ENCODE data around the gene ANXA8.
"Not testable (repeated sequence)": the region's sequence is repeated elsewhere in the genome, so short reads cannot be mapped to it uniquely, and the experiment has no call there.

The ANXA8 gene, protein sequence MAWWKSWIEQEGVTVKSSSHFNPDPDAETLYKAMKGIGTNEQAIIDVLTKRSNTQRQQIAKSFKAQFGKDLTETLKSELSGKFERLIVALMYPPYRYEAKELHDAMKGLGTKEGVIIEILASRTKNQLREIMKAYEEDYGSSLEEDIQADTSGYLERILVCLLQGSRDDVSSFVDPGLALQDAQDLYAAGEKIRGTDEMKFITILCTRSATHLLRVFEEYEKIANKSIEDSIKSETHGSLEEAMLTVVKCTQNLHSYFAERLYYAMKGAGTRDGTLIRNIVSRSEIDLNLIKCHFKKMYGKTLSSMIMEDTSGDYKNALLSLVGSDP

DNA sequence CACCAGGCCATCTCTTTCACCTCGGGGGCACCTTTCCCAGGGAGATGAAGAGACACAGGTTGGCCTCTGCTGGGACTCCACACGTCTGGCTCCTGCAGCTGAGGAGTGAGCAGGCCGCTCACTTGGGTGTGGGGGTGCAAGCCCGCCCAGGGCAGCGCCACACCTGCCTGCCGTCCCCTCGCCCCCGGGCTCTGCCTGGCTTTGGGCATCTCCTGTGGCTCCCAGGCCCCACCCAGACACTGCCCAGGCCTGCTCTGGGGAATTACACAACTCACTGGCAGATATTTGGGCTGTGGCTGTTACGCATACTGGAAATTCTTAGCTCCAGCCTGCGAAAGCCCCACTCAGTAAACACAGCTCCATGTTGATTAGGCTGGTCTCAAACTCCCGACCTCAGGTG lies at the start of gene ANXA8:
ANXA8 (minus strand) TSS at position 193 of the 400 bp plus-strand sequence; CDS start at position 11, 182 bp downstream.
- not testable (repeated sequence) for DNase-seq (ENCODE audit: low read depth in 1 of 2, low spot score in 1 of 2)

DNA sequence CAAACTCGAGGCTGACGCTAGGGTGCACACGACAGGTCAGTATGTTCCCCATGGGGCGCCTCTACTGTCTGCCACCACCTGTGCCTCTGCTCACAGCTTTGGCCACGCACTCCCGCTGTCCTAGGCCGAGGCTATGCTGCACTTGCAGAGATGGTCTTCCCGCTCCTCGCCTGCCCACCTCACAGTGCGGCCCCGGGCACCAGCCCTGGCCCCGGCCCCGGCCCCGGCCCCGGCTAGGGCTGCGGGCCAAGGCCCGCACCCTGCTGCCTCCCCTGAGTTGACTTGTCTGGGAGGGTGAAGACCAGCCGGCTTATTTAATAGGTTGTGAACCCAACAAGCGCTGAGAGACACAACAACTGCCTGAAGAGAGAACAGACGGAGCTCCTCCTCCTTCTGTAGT lies 39.6 kb upstream of the ANXA8 start, which contains the start of gene AGAP9:
AGAP9 (minus strand) TSS at position 164 of the 400 bp plus-strand sequence; CDS start at position 52, 112 bp downstream.
- not testable (repeated sequence) for DNase-seq (ENCODE audit: low read depth in 1 of 2, low spot score in 1 of 2)

DNA sequence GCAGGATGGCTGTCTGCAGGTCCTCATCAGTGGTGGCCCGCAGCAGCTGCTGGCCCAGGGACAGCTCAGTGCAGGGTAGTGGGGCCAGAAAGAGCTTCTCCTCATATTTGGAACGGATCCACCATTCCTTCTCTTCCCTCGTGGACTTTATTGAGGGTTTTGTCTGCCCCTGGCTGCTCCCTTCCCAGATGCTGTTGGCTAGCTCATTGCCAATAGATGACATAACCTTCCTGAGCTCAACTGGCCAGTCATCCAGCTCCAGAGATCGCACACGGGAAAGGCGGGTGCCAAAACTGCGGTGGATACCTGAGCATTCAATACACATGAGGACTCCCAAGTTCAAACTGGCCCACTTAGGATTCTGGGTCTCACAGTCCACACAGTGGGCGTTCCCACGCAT lies 18.4 kb upstream of the ANXA8 start:
- not testable (repeated sequence) for DNase-seq (ENCODE audit: low read depth in 1 of 2, low spot score in 1 of 2)

DNA sequence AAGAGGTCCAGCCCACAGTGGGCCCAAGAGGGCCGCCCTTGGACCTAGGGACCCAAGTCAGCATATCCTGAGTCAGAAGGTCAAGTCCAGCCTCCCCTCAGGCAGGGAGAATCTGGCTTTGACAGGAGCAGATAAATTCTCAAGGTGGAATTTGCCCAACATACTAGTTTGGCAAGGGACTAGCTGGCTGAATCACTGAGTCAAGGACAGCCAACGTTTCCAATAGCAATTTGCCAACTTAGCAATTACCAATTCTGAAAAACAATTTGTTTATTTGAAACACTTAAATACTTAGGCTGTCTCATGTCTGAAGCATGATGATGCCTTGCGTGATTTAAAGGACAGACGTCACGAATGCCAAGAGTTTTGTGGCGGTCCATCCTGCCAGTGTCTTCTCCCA lies 10.3 kb upstream of the ANXA8 start:
- not testable (repeated sequence) for DNase-seq (ENCODE audit: low read depth in 1 of 2, low spot score in 1 of 2)

DNA sequence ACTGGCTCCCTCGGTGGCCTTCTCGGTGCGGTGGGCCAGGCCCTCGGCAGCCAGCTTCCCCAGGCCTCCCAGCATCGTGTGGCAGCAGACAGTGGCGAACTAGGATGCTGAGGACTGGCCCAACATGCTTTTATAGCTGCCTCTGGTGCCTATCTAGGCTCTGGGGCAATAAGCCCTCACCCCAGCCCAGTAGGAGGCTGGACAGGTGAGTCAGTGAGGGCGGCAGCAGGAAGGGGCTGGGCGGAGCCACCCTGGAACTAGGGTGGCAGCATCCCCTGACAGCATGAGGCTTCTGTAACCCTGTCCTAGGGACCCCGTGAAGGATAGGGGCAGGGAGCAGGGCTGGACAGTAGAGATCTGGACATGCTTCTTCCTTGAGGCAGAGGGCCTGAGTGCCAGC lies 7.7 kb upstream of the ANXA8 start, which contains the start of gene FAM25G:
FAM25G (minus strand) TSS at position 101 of the 400 bp plus-strand sequence; CDS start at position 75, 26 bp downstream.
- DNase-seq (ENCODE audit: low read depth in 1 of 2, low spot score in 1 of 2) = not testable (repeated sequence)

DNA sequence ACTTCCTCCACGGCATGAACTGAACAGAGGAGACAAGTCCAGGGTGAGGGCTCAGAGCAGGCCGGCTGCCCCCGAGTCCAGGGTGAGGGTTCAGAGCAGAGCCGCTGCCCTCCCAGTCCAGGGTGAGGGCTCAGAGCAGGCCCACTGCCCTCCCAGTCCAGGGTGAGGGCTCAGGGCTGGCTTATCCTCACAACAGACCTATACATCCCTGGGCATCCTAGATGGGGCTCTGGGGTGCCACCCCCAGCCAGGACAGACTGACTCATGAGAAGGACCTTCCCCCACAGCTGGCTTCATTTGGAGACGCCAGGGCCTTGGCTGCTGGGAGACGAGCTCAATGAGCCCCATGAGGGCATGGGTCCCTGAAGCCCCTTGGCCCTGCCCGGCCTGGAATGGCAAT lies 5.7 kb upstream of the ANXA8 start:
- not testable (repeated sequence) for DNase-seq (ENCODE audit: low read depth in 1 of 2, low spot score in 1 of 2)

DNA sequence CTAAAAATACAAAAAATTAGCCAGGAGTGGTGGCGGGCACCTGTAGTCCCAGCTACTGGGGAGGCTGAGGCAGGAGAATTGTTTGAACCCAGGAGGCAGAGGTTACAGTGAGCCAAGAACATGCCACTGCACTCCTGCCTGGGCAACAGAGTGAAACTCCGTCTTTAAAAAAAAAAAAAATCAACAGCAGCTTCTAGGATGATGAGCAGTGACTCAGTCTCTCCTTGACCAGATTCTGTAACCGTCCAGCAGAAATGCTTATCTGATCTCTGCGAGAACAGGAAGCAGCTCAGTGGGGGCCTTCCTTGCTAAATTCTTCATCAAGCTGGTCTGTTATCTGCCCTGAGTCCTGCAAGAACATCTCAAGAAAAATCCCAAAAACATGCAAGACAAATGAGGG lies 2.0 kb upstream of the ANXA8 start:
- DNase-seq (ENCODE audit: low read depth in 1 of 2, low spot score in 1 of 2) = not testable (repeated sequence)

DNA sequence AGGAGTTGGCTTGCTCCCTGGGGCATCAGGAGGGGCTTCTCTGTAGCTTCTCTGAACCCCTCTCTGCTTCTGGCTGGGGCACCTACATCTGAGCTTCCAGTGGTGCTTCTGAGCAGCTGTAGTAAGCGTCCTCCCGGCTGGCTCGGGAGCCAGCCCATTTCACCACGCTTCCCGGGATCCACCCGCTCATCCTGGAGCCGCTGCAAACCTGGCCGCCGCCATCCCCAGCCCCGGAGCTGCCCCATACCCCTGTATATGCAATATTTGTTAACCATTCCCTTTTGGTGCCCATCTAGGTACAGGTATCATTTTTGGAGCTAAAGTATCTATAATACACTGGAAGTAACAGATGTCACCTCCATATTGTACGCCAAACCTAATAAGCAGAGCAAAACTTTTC lies 871 bp upstream of the ANXA8 start:
- not testable (repeated sequence) for DNase-seq (ENCODE audit: low read depth in 1 of 2, low spot score in 1 of 2)

DNA sequence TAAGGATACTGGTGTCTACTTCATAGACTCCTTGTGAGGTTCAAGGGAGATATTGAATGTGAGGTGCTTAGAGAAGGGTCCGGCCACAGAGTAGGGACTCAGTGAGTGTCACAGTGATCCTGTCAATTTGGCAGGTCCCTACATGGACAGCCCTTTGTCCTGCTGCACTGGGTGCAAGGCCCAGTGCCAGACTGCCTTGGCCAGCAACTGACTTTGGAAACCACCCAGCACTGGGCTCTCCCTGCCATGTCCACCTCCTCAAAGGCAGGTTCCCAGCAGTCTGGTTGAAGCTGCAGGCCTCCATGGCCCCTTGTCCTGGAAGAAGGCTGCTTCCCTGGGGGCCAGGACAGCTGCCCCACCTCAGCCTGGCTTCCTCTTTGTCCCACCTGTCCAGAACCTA lies 1.5 kb downstream of the ANXA8 start:
- DNase-seq (ENCODE audit: low read depth in 1 of 2, low spot score in 1 of 2) = not testable (repeated sequence)

DNA sequence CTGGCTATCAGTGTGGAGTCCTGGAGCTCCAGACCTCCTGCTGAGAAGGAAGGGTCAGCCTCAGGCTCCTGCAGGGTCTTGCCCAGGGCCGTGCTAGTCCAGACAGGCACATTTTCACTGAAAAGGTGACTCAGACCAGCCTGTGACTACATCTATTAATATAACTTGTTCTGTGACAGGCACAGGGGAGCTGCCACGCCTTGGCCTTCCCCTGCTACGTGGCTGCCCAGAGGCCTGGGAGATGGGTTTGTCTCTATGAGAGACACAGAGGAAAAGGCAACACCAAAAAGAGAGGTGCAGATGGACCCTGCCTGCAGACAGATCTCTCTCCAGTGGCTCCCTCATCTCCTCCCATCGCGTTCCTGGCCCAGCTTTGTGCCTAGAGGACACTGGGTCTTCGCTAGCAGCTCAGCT lies 2.1 kb downstream of the ANXA8 start:
- DNase-seq (ENCODE audit: low read depth in 1 of 2, low spot score in 1 of 2) = not testable (repeated sequence)

DNA sequence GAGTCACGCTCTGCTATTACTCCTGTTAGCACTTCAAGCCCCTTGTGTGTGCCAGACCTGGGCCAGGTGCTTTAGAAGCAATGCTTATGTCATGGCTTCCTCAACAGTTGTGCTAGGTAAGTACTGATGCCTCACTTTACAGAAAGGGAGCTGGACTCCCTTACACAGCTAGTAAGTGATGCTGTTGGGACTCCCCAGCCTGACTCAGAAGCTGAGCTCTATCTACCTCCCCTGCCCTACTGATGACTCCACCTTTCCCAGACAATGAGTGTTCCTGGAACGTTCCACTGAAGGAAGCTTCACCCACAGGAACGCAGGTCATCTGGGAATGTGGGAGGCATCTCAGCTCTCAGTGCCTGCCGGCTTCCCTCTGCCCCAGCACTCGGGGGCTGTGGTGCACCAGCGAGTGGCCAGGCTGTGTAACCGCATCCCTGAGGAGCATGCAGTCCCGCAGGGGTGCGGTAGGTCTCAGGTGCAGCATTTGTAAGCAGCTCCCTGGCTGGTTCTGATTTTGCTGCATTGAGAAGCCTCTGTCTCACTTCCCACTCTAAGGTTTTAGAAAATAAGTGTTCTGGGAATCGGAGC lies 2.6 kb downstream of the ANXA8 start:
- not testable (repeated sequence) for DNase-seq (ENCODE audit: low read depth in 1 of 2, low spot score in 1 of 2)

DNA sequence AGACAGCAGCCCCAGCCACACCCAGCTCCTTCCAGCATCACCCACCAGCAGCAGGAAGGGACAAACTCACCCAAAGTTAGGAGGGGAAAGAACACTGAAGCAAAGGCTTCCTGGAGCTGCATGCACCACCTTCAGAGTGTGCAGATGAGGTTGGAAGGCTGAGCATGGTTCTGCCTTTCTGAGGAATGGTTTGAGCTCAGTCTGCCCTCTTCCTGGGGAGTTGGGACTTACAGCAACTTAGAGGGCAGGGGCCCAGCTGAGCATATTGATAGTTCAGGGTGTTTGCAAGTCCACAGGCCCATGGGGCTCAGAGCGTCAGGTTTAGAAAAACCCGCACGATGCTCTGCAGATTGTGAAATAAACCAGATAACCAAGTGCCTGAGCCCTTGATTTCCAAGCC lies 3.8 kb downstream of the ANXA8 start:
- DNase-seq (ENCODE audit: low read depth in 1 of 2, low spot score in 1 of 2) = not testable (repeated sequence)

DNA sequence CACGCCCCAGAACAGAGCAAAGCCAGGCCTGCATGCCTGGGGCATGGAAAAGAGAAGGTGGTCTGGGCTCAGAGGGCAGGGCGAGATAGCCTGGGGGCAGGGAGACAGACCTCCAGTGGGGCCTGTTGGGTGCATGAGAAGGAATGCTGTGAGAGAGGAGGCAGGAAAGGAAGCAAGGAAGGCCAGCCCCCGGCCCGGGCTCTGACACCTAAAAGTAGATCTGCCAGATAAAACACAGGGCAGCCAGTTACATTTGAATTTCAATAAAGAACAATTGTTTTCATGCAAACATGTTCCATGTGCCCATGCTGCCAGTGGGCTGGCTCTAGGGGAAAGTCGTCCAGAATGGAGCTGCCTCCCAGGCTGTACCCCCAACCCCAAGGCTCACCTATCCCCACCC lies 5.8 kb downstream of the ANXA8 start:
- not testable (repeated sequence) for DNase-seq (ENCODE audit: low read depth in 1 of 2, low spot score in 1 of 2)

DNA sequence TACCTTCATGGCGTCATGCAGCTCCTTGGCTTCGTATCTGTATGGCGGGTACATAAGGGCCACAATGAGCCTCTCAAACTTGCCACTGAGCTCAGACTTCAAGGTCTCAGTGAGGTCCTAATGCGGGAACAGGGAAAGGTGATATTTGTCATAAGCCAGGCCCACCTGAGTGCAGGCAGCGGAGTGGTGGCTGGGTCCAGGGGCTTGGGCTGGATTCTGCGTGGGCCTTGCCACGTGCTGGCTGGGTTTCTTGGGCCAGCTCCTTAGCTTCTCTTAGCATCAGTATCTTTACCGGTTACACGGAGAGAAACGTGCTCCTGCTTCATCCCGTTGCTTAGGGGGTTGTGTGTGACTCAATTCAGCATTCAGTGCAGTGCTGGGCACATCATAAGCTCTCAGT lies 6.8 kb downstream of the ANXA8 start:
- DNase-seq (ENCODE audit: low read depth in 1 of 2, low spot score in 1 of 2) = not testable (repeated sequence)

DNA sequence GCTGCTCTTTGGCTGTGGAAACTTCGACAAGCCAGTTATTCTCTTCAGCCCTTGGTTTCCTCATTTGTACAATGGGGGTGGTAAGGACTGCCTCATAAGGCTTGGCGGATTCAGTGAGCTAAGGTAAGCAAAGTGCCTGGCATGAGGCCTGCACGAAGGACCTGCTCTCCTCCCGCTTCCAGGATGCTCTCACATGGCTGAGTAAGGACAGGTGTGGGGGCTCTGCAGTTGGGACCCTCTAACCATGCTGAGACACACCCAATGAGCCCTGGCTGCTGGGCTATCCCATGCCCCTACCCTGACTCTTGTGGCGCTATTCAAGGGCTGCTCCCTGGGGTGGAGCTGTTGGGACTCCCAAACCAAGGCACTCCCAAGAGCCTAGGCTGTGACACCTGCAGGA lies 8.8 kb downstream of the ANXA8 start:
- not testable (repeated sequence) for DNase-seq (ENCODE audit: low read depth in 1 of 2, low spot score in 1 of 2)

DNA sequence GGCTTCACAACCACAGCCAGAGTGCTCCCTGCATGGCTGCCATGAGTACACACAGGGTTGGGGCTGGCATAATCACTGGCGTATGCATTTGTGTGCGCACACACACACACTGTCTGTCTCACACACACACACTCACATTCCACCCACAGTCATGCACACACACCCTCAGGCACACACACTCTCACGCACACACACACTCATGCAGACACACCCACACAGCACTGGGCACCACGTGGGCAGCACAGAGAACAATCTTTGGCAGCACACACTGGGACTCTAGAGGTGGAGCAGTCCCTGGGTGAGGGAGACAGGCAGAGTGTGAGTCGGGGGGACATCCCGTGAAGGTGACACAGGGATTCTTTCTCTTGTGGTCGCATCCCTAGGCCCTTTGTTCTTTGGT lies 10.4 kb downstream of the ANXA8 start:
- not testable (repeated sequence) for DNase-seq (ENCODE audit: low read depth in 1 of 2, low spot score in 1 of 2)

DNA sequence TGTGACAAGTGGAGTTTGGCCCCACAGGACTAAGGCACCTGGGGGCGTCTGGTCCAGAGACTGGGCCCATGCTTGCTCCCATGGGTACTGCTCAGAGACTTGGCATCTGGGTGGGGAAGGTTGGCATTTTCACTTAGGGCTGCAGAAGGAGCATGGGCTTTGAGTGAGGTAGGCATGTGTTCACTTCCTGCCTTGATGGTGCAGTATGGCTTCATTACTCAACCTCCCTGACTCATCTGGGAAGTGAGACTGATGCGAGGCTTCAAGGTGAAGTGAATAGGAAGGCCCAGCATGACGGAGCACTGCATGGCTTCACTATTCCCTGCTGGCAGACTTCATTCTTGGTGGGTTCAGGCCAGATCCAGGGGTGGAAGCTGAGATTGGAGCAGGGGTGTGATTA lies 11.3 kb downstream of the ANXA8 start:
- DNase-seq (ENCODE audit: low read depth in 1 of 2, low spot score in 1 of 2) = not testable (repeated sequence)

DNA sequence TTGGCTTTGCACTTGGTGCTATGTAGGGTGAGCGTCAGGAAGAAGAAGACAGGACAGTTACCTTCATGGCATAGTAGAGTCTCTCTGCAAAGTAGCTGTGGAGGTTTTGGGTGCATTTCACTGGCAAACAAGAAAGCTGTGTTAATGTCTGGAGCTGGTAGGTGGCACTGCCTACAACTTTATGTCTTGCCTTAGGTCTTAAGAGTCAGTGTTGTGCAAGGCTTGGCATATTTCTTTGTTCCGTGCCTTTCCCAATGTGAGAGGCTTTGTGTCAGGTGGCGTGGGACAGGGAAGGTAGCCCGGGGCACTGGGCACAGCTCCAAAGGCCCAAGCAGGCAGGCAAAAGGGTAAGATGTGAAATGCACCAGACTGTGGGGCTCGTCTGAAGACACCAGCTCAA lies 11.8 kb downstream of the ANXA8 start:
- not testable (repeated sequence) for DNase-seq (ENCODE audit: low read depth in 1 of 2, low spot score in 1 of 2)

DNA sequence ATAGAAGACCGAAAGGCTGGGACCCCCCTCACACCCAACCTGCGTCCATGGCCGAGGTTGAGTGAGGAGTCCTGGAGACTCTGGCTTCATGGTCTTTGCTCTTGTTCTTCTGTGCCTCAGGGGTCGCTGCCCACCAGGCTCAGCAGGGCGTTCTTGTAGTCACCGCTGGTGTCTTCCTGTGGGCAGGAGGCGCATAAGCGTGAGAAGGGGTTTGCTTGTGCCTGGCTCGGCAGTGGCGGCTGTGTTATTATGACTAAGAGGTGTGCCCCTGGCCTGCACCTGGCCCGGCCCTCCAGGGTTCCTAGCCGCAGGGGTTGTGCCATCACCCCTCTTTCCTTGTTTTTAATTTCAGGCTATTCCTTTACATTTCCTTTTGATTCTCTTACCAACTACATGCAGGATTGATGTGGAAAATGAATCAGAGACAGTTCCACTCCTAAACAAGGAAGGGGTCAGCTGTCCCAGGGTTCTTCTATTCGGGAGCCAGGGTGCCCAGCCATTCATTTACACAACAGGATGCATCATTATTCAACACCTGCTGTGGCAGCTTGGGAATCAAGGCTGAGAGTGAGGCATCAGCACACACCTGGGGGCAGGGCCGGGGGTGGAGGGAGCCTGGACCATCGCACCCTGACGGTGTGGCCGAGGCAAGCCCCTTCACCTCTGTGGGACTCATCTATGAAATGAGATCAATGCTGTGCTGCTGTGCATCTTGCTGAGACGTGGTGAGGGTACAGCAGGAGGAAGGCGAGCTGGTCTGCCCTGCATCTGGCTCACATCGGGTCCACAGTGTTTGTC lies 15.0 kb downstream of the ANXA8 start:
- DNase-seq (ENCODE audit: low read depth in 1 of 2, low spot score in 1 of 2) = not testable (repeated sequence)

DNA sequence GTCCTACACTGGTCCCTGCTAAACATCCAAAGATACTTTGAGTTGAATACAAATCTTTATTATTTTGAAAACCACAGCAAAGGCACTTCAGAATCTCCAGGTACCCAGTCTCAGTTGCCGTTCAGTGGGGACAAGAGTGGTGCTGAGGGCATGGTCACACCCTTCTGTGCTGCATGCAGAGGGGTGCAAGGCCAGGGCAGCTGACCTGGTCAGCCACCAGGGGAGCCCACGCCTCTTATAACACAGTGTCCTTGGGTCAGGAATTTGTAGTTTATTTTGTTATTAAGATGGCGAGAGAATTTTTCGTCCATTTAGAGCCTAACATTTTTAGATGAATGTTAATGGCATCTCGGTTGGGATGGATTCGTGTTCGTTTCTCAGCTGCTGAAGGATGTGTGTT lies 16.0 kb downstream of the ANXA8 start:
- DNase-seq (ENCODE audit: low read depth in 1 of 2, low spot score in 1 of 2) = not testable (repeated sequence)

DNA sequence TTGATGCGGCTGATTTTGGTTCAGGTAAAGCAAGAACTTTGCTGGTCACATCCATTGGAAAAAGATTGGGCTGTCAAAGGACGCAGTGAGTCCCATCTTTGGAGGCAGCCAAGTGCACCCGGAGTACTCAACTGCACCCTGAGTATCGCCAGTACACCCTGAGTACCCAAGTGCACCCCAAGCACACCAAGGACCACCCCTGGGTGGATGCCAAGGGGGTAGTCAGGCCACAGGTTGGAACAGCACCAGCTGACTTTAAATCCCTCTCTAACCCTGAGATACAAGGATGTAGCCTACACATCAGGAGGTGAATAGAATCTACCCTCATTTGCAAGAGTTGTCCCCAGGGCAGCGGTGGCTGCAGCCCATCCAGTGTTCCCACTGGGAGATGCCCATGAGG lies 16.5 kb downstream of the ANXA8 start:
- not testable (repeated sequence) for DNase-seq (ENCODE audit: low read depth in 1 of 2, low spot score in 1 of 2)

Measured in activated CD4-positive, alpha-beta T cell treated with anti-CD3 and anti-CD28 coated beads, Interleukin-2, amount 50 U/mL, for 24 hours (primary cell).